K562 (cell line): ENCODE results near the gene CARD11. TPM values are rescaled to one million over a fixed set of nuclear protein-coding genes. Genes with fewer than 3 reads are reported as not detected.
A peak's percentile ranks its signal among the peaks of the same experiment; 100 is the strongest.

Experiments used
- ARNT ChIP-seq, 2 experiments: fragments of 450-650 bp; IDR thresholded peaks; 2 replicates each; pipeline ENCODE4 v1.6.1; 2016; ENCODE audit warnings: mild to moderate bottlenecking in 1 of 2
- COPS2 ChIP-seq: fragments of 450-650 bp; conservative IDR thresholded peaks from 2 replicates; pipeline ENCODE4 v1.6.1; 2016; ENCODE audit warnings: mild to moderate bottlenecking, moderate library complexity
- FOXK1 ChIP-seq: sonication (generic); formaldehyde crosslinking; IDR thresholded peaks from 2 replicates; pipeline ENCODE4 v1.8.0; 2022; ENCODE audit warnings: missing genetic modification reagents, mild to moderate bottlenecking, borderline replicate concordance
- FOXO4 ChIP-seq: fragments of 450-650 bp; formaldehyde crosslinking; IDR thresholded peaks from 2 replicates; pipeline ENCODE4 v1.4.0; 2020; ENCODE audit warnings: mild to moderate bottlenecking, moderate library complexity
- HDAC2 ChIP-seq: fragments of 450-650 bp; IDR thresholded peaks from 2 replicates; pipeline ENCODE4 v1.6.1; 2016; ENCODE audit warnings: mild to moderate bottlenecking
- MBD2 ChIP-seq: sonication (generic); IDR thresholded peaks from 2 replicates; pipeline ENCODE4 v1.6.1; 2016; ENCODE audit warnings: low read depth, borderline replicate concordance
- MTA1 ChIP-seq: fragments of 450-650 bp; IDR thresholded peaks from 2 replicates; pipeline ENCODE4 v1.6.1; 2017; ENCODE audit warnings: borderline replicate concordance
- MTF1 ChIP-seq: fragments of 250-450 bp; sonication (Bioruptor Pico); IDR thresholded peaks from 2 replicates; pipeline ENCODE4 v1.9.0; 2021; ENCODE audit warnings: moderate library complexity, mild to moderate bottlenecking, inconsistent platforms, borderline replicate concordance
- NCOA4 ChIP-seq: fragments of 450-650 bp; IDR thresholded peaks from 2 replicates; pipeline ENCODE4 v1.6.1; 2018; ENCODE audit warnings: mild to moderate bottlenecking; ENCODE audit not compliant: partially characterized antibody
- NONO ChIP-seq, 2 experiments: fragments of 200-400 bp in 1 of 2; fragments of 450-650 bp in 1 of 2; formaldehyde crosslinking in 1 of 2; IDR thresholded peaks; 2 replicates each; pipeline ENCODE4 v1.6.1; 2017; ENCODE audit warnings: low read depth in 2 of 2, mild to moderate bottlenecking in 2 of 2, moderate library complexity in 2 of 2, low read length in 1 of 2
- NR2C1 ChIP-seq, 2 experiments: fragments of 450-650 bp; IDR thresholded peaks; 2 replicates each; pipeline ENCODE4 v1.6.1; 2017; ENCODE audit warnings: mild to moderate bottlenecking in 2 of 2, antibody characterized with exemption in 1 of 2, inconsistent platforms in 1 of 2, missing compliant biosample characterization in 1 of 2, missing genetic modification characterization in 1 of 2
- PHF8 ChIP-seq: fragments of 200-600 bp; sonication (generic); IDR thresholded peaks from 2 replicates; pipeline ENCODE4 v1.6.1; 2012; ENCODE audit warnings: mixed run types, mild to moderate bottlenecking, inconsistent platforms, low read length, moderate library complexity, borderline replicate concordance
- RERE ChIP-seq: sonication (generic); formaldehyde crosslinking; IDR thresholded peaks from 2 replicates; pipeline ENCODE4 v1.8.0; 2023; ENCODE audit warnings: missing genetic modification reagents, mild to moderate bottlenecking, borderline replicate concordance
- SNRNP70 ChIP-seq: fragments of 200-400 bp; formaldehyde crosslinking; optimal IDR thresholded peaks from 2 replicates; pipeline ENCODE3; 2017; ENCODE audit warnings: low read depth, low read length
- TCFL5 ChIP-seq: fragments of 250-450 bp; sonication (Bioruptor Pico); conservative IDR thresholded peaks from 2 replicates; pipeline ENCODE4 v1.6.1; 2021; ENCODE audit warnings: mild to moderate bottlenecking, moderate library complexity, matching md5 sums
- ZFP36 ChIP-seq: fragments of 150-350 bp; IDR thresholded peaks from 2 replicates; pipeline ENCODE4 v1.6.1; 2018; ENCODE audit warnings: low read length, low read depth; ENCODE audit not compliant: partially characterized antibody
- ZNF282 ChIP-seq: sonication (generic); formaldehyde crosslinking; IDR thresholded peaks from 2 replicates; pipeline ENCODE4 v1.8.1; 2023; ENCODE audit warnings: missing genetic modification reagents
- ZNF449 ChIP-seq: fragments of 250-450 bp; sonication (Bioruptor Pico); IDR thresholded peaks from 2 replicates; pipeline ENCODE4 v1.8.0; 2022; ENCODE audit warnings: moderate library complexity, mild to moderate bottlenecking, inconsistent platforms
- polyA plus RNA-seq, 8 experiments: library from polyadenylated mRNA; depleted of rRNA in 4 of 8; stranded (reverse) in 5 of 8; unstranded in 3 of 8; fragments of >200 nt; fragmentation: Nextera tagmentation in 2 of 8; fragmentation: Illumina TruSeq in 1 of 8; extraction: Ambion mirVana in 2 of 8; extraction: Trizol in 1 of 8; gene quantifications; 2 replicates each; pipeline versions ENCODE4 v1.2.1 to v1.2.3, GENCODE V29; 2011 to 2014; ENCODE audit warnings: inconsistent platforms in 1 of 8, missing spikeins in 1 of 8
- total RNA-seq, 7 experiments: library from RNA; depleted of rRNA in 6 of 7; stranded (reverse); fragments of >200 nt in 6 of 7; fragmentation: Illumina TruSeq in 2 of 7; extraction: Trizol in 2 of 7; gene quantifications; 2 replicates each; pipeline versions ENCODE4 v1.2.1 to v1.2.3, GENCODE V29; 2011 to 2021; ENCODE audit warnings: low replicate concordance in 1 of 7
- TF ChIP-seq, protein P1 (sequence below): fragments of 250-450 bp; sonication (Bioruptor Pico); IDR thresholded peaks from 2 replicates; pipeline ENCODE4 v1.5.0; 2021

Gene CARD11
- total and polyA plus RNA-seq, 9 of the 15 experiments (the other 6 are each of a cell fraction or from before 2014, with no cell fraction given): 0.07 to 12.8 (median 5.7) TPM

- TF ChIP-seq NCOA4: no peak
- no peak for TF ChIP-seq ZNF282 (CRISPR knock-in tag)
- peak; percentile 64; the same call in 1 of the 2 replicates for TF ChIP-seq PHF8
- peak; percentile 91 for TF ChIP-seq HDAC2
- no peak for TF ChIP-seq ZNF449
- TF ChIP-seq, protein P1, sequence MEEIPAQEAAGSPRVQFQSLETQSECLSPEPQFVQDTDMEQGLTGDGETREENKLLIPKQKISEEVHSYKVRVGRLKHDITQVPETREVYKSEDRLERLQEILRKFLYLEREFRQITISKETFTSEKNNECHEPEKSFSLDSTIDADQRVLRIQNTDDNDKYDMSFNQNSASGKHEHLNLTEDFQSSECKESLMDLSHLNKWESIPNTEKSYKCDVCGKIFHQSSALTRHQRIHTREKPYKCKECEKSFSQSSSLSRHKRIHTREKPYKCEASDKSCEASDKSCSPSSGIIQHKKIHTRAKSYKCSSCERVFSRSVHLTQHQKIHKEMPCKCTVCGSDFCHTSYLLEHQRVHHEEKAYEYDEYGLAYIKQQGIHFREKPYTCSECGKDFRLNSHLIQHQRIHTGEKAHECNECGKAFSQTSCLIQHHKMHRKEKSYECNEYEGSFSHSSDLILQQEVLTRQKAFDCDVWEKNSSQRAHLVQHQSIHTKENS: no peak
- TF ChIP-seq ARNT (IDR thresholded peaks at IDR 0.05): no peak
- TF ChIP-seq FOXK1: no peak
- no peak for TF ChIP-seq COPS2
- no peak for TF ChIP-seq MTF1 (CRISPR knock-in tag)
- TF ChIP-seq SNRNP70: no peak
- TF ChIP-seq TCFL5: no peak
- TF ChIP-seq RERE (CRISPR knock-in tag): no peak
- TF ChIP-seq MTA1: no peak
- TF ChIP-seq FOXO4: no peak
- TF ChIP-seq ZFP36: no peak
- TF ChIP-seq MBD2: no peak
- peak; percentile 97 for TF ChIP-seq NR2C1 (IDR thresholded peaks at IDR 0.05)
- peak; percentile 98 for TF ChIP-seq NR2C1 (tag; IDR thresholded peaks at IDR 0.05)
- no peak for TF ChIP-seq NONO (IDR thresholded peaks at IDR 0.05; ENCODE audit: low read depth in 2 of 2, low read length in 1 of 2)
These were observed 180.1 kb downstream of the CARD11 start (continued) for GRCh38 chr7:2863461-2864066.
